GM19372 (cell line): Measurements from ENCODE around the gene IGF2R.

ENCODE experiments used
- ATAC-seq: cut with Tn5 transposase; IDR thresholded peaks from one replicate; pipeline ENCODE4 v1.9.1; 2021; ENCODE audit warnings: mild to moderate bottlenecking, low read depth, moderate library complexity; ENCODE audit not compliant: unreplicated experiment

The IGF2R gene

DNA sequence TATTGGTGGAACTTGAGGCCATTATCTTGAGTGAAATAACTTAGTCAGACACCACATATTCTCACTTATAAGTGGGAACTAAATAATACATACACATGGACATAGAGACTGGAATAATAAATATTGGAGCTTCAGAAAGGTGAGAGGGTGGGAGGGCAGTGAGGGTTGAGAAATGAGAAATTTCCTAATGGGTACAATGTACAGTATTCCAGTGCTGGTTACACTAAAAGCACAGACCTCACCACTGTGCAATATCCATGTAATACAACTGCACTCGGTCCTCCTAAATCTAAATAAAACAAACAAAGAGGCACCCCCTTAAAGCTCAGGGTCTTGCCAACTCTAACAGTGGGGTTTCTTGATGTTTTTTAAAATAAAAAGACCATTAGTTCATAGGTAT, 53.2 kb downstream of the IGF2R start:
- no peak for ATAC-seq

GRCh38 chr6:160022793-160023192, 53.9 kb downstream of the IGF2R start:
- no peak for ATAC-seq

DNA sequence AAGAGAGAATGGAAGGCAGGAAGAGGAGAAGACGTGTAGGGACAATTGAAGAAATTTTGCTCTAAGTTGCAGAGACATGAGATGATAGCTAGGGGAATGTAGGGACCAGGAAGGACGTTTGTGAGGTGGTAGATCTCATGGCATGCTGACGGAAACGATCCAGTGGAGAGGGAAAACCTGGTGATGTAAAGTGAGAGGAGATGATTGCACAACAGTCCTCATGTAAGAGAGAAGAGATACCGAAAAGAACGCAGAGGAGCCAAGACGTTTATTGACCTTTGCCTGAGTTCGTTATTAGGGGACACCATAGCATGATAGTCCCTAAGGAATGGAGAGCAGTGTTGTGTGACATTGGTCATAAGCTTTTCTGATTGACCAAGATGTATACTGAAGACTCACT, 55.3 kb downstream of the IGF2R start:
- no peak for ATAC-seq

DNA sequence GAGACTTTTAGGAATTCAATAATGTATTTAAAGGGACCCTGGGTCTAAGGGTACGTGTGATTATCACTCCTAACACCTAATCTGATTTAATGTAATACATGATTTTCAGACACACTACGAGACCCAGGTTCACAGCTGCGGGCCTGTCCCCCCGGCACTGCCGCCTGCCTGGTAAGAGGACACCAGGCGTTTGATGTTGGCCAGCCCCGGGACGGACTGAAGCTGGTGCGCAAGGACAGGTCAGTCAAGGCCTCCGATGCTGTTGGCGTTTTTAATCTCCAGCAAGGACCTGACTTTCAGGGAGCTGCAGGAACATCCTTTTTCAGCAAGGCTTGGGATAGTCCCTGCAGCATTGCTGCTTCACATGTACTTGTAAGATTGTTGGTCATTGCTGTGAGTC, 58.2 kb downstream of the IGF2R start:
- ATAC-seq: no peak

DNA sequence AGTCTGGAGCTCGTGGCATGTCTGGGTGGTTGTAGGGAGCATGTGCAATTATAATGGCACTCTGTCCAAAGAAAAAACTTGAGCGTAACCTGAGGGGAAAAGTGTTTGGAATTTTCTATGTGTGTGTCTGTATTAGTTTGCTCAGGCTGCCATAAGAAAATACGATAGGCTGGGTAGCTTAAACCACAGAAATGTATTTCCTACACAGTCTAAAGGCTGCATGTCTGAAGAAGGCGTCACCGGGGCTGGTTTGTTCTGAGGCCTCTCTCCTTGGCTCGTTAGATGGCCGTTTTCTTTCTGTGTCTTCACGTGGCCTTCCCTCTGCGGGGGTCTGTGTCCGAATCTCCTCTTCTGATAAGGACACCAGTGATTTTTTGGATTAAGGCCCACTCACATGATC, 59.0 kb downstream of the IGF2R start:
- no peak for ATAC-seq

GRCh38 chr6:160028487-160029275, 59.8 kb downstream of the IGF2R start:
- ATAC-seq: no peak

DNA sequence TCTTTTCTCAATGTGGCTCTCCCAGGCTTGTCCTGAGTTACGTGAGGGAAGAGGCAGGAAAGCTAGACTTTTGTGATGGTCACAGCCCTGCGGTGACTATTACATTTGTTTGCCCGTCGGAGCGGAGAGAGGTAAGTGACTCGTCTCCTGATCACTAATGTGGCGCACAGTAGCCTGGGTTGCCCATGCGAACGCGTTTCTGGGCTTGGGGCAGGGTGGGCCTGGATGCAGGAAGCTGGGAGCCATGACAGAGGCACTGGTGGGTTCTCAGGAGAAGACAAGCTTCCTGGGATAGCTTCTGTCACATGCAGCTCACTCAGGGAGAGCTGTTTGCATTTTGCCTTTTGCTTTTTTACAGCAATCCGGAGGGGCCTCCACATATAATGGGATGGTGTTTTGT, 60.6 kb downstream of the IGF2R start:
- no peak for ATAC-seq

GRCh38 chr6:160030103-160030502, 61.2 kb downstream of the IGF2R start:
- no peak for ATAC-seq

GRCh38 chr6:160031442-160031841, 62.6 kb downstream of the IGF2R start:
- no peak for ATAC-seq

DNA sequence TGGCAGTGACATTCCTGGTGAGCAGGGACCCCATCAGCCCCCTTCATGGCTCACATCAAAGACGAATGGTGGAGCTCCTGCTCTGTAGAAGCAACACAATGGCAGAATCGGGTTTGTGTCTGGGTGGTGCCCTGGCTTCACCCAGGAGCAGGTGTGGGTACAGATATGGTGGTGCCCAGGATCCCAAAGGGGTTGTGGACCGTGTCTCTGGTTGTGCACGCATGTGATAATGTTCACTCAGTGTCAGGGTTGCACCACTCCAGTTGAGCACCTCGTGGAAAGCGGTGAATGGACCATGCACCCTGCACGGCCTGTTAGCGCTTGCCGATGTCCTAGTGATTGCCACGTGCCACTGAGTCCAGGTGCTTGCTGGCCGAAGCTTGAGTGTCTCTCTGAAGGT, 63.0 kb downstream of the IGF2R start:
- no peak for ATAC-seq

GRCh38 chr6:160032538-160032937, 63.7 kb downstream of the IGF2R start:
- ATAC-seq: no peak

- ATAC-seq: no peak
Observed at GRCh38 chr6:160034036-160034930, 65.4 kb downstream of the IGF2R start.

- no peak for ATAC-seq
Observed at GRCh38 chr6:160035241-160035640, 66.4 kb downstream of the IGF2R start.

DNA sequence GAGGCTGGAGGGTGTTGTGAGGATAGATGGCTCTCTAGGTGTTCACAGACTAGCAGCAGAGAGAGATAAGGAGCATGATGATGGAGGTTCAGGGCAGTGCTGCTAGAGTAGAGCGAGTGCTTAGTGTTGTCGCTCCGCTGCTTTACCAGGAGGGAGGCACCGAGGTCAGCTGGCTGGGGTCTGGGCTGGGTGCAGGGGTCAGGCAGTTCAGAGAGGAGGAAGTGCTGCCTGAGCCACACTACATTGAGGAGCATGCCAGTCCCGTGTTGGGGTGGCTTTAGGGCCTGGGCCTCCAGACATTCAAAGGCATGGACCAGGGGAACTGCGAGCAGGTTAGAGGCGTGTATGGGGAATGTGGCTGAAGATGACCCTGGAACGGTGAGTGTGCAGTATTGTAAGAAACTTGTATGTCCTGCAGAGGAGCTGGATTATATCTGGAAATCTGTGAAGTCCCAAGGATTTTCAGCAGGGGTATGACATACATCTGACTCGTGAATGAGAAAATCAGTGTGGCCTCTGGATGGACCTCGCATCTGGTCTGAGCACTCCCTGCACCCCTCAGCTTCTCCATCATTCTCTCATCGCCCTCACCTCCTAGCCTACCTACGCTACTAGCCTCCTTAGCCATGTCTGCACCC, 66.9 kb downstream of the IGF2R start:
- ATAC-seq: no peak

- ATAC-seq: no peak
Observed at GRCh38 chr6:160036331-160036695, 67.4 kb downstream of the IGF2R start.

DNA sequence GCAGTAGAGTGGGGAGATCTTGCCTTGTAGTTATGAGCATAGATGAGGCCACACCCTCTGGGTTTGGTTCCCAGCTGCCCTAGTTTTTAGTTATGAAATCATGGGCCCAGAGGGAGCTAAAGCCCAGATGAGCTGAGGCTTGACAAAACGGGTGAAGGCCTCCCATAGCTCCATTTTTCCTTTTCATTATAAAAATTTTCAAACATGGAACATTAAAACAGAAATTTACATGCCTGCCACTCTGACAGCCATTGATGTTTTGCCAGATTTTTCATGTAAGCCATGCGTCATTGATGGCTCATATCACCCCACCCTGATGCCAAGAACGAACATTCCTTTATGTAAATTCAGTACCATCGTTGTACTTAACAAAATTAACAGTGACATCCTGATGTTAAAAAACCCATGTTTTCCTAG, 67.9 kb downstream of the IGF2R start:
- no peak for ATAC-seq

GRCh38 chr6:160038479-160038878, 69.6 kb downstream of the IGF2R start:
- no peak for ATAC-seq

DNA sequence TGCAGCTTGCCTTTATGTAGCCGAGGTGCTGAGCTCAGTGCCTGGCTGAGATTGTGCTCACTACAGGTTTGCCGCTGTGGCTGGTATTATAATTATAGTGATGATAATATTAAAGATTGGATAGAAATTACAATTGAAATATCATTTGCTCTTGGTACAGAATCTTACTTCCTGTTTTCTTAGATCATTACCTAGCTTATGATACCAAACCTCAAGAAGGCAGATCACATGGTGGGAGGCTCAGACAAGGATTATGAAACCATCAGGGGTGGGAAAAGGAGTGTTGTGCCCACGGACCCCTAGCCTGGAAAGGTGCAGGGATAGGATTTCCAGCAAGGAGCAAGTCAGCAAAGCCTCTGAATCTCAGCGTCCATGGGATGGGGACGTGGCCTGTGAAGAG, 70.6 kb downstream of the IGF2R start:
- no peak for ATAC-seq

DNA sequence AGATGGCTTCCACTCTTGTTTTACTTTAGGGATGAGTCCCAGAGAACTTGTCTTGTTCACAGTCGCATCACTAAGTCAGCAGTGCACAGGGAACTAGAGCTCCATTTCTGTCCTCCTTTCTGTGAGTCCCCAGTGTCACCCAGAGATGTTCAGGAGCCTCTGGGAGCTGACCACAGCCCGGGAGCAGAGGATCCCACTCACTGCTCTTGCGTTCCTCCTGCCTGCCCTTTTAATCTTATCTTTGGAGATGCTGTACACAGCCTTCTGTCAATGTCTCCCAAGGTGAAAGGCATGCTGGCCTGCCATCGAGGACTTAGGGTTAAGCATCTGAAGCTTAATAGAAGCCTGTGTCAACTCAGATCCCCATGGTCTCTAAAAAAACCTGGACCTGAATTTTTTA, 71.2 kb downstream of the IGF2R start:
- ATAC-seq: no peak

DNA sequence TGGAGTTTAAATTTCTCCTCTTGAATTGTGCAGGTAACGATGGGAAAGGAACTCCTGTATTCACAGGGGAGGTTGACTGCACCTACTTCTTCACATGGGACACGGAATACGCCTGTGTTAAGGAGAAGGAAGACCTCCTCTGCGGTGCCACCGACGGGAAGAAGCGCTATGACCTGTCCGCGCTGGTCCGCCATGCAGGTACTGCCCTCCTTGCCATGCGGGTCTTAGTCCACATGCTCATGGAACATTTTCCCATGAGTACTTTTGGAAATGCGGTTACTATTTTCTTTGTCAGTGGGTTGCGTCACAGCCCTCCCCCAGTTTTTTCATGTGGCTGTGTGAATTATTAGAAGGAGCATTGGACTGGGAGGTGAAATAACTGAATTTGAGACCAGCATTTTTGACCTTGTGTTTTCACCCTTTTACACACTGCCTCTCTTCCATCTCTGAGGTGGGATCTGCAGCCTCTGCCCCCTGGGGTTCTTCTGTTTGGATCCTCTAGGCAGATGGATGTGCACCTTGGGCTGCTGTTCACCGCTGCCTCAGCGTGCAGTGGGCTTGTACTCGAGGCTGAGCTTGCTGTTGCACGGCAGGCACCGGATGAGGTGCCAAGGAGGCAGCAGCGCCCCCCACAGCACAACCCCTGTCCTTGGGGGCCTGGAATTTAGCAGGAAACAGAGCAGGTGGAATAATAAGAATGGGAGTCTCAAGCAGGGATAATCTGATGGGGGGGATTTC, 71.8 kb downstream of the IGF2R start:
- ATAC-seq: no peak

DNA sequence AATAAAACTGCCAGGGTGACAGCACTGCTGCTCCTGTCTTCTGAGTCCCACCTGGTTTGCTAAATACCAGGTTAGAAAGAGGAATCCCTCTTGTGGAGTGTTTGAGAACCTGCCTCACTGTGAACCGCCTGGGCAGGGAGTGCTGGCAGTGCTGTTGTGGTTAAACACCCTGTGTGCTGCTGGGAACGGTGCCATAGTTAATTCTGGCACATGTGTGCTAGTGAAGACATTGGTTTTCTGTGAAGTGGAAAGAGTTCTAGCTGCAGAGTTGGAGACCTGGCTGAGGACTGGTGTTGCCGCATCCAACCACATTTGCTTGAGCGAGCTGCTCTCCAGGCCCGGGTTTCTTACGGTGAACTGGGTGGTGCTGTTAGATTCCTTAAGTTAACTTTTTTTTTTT, 72.7 kb downstream of the IGF2R start:
- ATAC-seq: no peak
